PC-3 (cell line): Measurements from ENCODE around the gene NXPH2. TPM values are rescaled to one million over a fixed set of nuclear protein-coding genes. Genes with fewer than 3 reads are reported as not detected.
A peak's percentile ranks its signal among the peaks of the same experiment; 100 is the strongest.

Experiments
- ATAC-seq: fragments of 200-7000 bp; cut with Tn5 transposase; 2 replicates; pipeline ENCODE4 v1.9.1; 2020; ENCODE audit warnings: mild to moderate bottlenecking, moderate library complexity
- BruUV-seq: library from RNA; stranded (reverse); fragments of 400-500 nt; replicated peaks from 2 replicates; lab custom pipeline; 2021; lab: Mats Ljungman, UMichigan
- CTCF ChIA-PET: fragments of 300-600 bp; sonication (Branson Sonifier 250); formaldehyde crosslinking; loops from one replicate; lab custom pipeline; 2022; ENCODE audit warnings: antibody characterized with exemption; lab: Charles Lee
- POLR2A ChIA-PET: fragments of 300-600 bp; sonication (Branson Sonifier 250); formaldehyde crosslinking; loops from one replicate; lab custom pipeline; 2022; ENCODE audit warnings: antibody characterized with exemption; ENCODE audit not compliant: unreplicated experiment; lab: Charles Lee
- DNase-seq: peaks from one replicate; pipeline ENCODE4 v3.0.0-alpha.2; 2015
- H2AFZ ChIP-seq: fragments of 300-600 bp; sonication (generic); 2 replicates; pipeline ENCODE4 v1.6.0; 2016; ENCODE audit warnings: antibody characterized with exemption, low read length
- H3F3A ChIP-seq: fragments of 300-600 bp; sonication (generic); one replicate; pipeline ENCODE4 v1.6.0; 2017; ENCODE audit warnings: antibody characterized with exemption, low read length, control low read depth, mild to moderate bottlenecking; ENCODE audit not compliant: unreplicated experiment
- H3K27ac ChIP-seq: fragments of 300-600 bp; sonication (generic); 2 replicates; pipeline ENCODE4 v1.5.1; 2016; ENCODE audit warnings: mild to moderate bottlenecking, low read length
- H3K27me3 ChIP-seq: fragments of 300-600 bp; sonication (generic); 2 replicates; pipeline ENCODE4 v1.6.1; 2016; ENCODE audit warnings: low read length, mixed read lengths
- H3K36me3 ChIP-seq: fragments of 300-600 bp; sonication (generic); 2 replicates; pipeline ENCODE4 v1.6.1; 2016; ENCODE audit warnings: low read depth, mixed run types, low read length, mixed read lengths
- H3K4me1 ChIP-seq: fragments of 300-600 bp; sonication (generic); 2 replicates; pipeline ENCODE4 v1.5.1; 2016; ENCODE audit warnings: low read length; ENCODE audit not compliant: insufficient read depth
- H3K4me2 ChIP-seq: fragments of 300-600 bp; sonication (generic); 2 replicates; pipeline ENCODE4 v1.6.0; 2016; ENCODE audit warnings: low read length
- H3K4me3 ChIP-seq: fragments of 300-600 bp; sonication (generic); 2 replicates; pipeline ENCODE4 v1.5.1; 2016; ENCODE audit warnings: mild to moderate bottlenecking, low read length, mixed read lengths
- H3K79me2 ChIP-seq: fragments of 300-600 bp; sonication (generic); 2 replicates; pipeline ENCODE4 v1.6.1; 2017; ENCODE audit warnings: low read length, mixed read lengths
- H3K9ac ChIP-seq: fragments of 300-600 bp; sonication (generic); 2 replicates; pipeline ENCODE4 v1.6.0; 2016; ENCODE audit warnings: mild to moderate bottlenecking, low read length
- H3K9me2 ChIP-seq: fragments of 300-600 bp; sonication (generic); replicated peaks from 2 replicates; pipeline ENCODE4 v1.6.1; 2016; ENCODE audit warnings: mixed run types, low read length, mixed read lengths
- H3K9me3 ChIP-seq: fragments of 300-600 bp; sonication (generic); 2 replicates; pipeline ENCODE4 v1.6.1; 2016; ENCODE audit warnings: low read length, mixed read lengths
- H4K20me1 ChIP-seq: fragments of 300-600 bp; sonication (generic); 2 replicates; pipeline ENCODE4 v1.6.1; 2016; ENCODE audit warnings: low read length, mixed read lengths
- EZH2 ChIP-seq: fragments of 300-600 bp; sonication (generic); IDR thresholded peaks from one replicate; pipeline ENCODE4 v1.6.1; 2017; ENCODE audit warnings: antibody characterized with exemption, mild to moderate bottlenecking, low read length; ENCODE audit not compliant: unreplicated experiment
- EZH2phosphoT487 ChIP-seq: fragments of 300-600 bp; sonication (generic); IDR thresholded peaks from 2 replicates; pipeline ENCODE4 v1.6.1; 2018; ENCODE audit warnings: mild to moderate bottlenecking, antibody characterized with exemption, low read length, borderline replicate concordance
- intact Hi-C: fragments of 100-400 bp; cut with micrococcal nuclease; formaldehyde crosslinking; loops from 2 replicates; pipeline ENCODE4 v1.9.0; 2023
- total RNA-seq: library from RNA; depleted of rRNA; stranded (reverse); fragments of >200 nt; gene quantifications from 2 replicates; pipeline ENCODE4 v1.2.3, GENCODE V29; 2014
- TF ChIP-seq, protein P1 (sequence below): fragments of 300-600 bp; sonication (generic); conservative IDR thresholded peaks from 2 replicates; pipeline ENCODE4 v1.5.1; 2017; ENCODE audit warnings: antibody characterized with exemption, low read depth, mild to moderate bottlenecking, low read length

NXPH2 gene
- total RNA-seq, 1 experiment from 2014 or later, result not detected

- Histone ChIP-seq H4K20me1 (no peaks in the 10 kb centered on the region), H3K27ac (no peak overlapping the region), H3K9ac (no peak overlapping the region), H3K9me2 (no peaks in the 10 kb centered on the region), H3K4me2 (no peak overlapping the region), H2AFZ (no peak overlapping the region), H3K36me3 (no peaks in the 10 kb centered on the region), H3K4me3 (no peak overlapping the region), H3K27me3 (no peaks in the 10 kb centered on the region), H3K9me3 (no peaks in the 10 kb centered on the region), H3F3A (peaks cover 14% of the 10 kb centered on the region), H3K4me1 (peaks cover 33% of the 10 kb centered on the region), H3K79me2 (no peaks in the 10 kb centered on the region)
- TF ChIP-seq, protein P1, sequence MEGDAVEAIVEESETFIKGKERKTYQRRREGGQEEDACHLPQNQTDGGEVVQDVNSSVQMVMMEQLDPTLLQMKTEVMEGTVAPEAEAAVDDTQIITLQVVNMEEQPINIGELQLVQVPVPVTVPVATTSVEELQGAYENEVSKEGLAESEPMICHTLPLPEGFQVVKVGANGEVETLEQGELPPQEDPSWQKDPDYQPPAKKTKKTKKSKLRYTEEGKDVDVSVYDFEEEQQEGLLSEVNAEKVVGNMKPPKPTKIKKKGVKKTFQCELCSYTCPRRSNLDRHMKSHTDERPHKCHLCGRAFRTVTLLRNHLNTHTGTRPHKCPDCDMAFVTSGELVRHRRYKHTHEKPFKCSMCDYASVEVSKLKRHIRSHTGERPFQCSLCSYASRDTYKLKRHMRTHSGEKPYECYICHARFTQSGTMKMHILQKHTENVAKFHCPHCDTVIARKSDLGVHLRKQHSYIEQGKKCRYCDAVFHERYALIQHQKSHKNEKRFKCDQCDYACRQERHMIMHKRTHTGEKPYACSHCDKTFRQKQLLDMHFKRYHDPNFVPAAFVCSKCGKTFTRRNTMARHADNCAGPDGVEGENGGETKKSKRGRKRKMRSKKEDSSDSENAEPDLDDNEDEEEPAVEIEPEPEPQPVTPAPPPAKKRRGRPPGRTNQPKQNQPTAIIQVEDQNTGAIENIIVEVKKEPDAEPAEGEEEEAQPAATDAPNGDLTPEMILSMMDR, result peak; percentile 83
- TF ChIP-seq EZH2, result no peak
- DNase-seq, result peak; percentile 73
- intact Hi-C loops, result loop anchor here (1.0 to 5.0 kb wide), 7 partner anchors 39 to 961 kb away; no protein-coding TSS in a partner anchor
- ATAC-seq, result peak; percentile 18; the same call in 1 of the 2 replicates
- ChIA-PET CTCF (interaction anchor here (0.6 to 1.9 kb wide), 5 partner anchors 13 to 962 kb away, joined by 3 to 11 read pairs (median 5); no protein-coding TSS in a partner anchor), POLR2A (interaction anchor here (0.5 kb wide), 1 partner anchor 915 kb away, joined by 4 read pairs; no protein-coding TSS in a partner anchor)
- BruUV-seq, result no TSS peak
Observed at GRCh38 chr2:138827426-138828054, 47.4 kb upstream of the NXPH2 start.

GRCh38 chr2:138823666-138824065, 43.5 kb upstream of the NXPH2 start:
- H3K9me3 ChIP-seq, result no peaks in the 10 kb centered on the region
- no peaks in the 10 kb centered on the region for H3K79me2 ChIP-seq
- no TSS peak for BruUV-seq
- no peaks in the 10 kb centered on the region for H3K9me2 ChIP-seq
- POLR2A ChIA-PET, result no interaction called here
- no peak overlapping the region for H3K27ac ChIP-seq
- H3K36me3 ChIP-seq, result no peaks in the 10 kb centered on the region
- CTCF ChIA-PET, result no interaction called here
- TF ChIP-seq EZH2 (no peak), EZH2phosphoT487 (no peak)
- TF ChIP-seq, protein P1, result no peak
- H3K9ac ChIP-seq, result no peak overlapping the region
- no peaks in the 10 kb centered on the region for H3F3A ChIP-seq
- no peak overlapping the region for H2AFZ ChIP-seq
- intact Hi-C loops, result no loop called here
- no peaks in the 10 kb centered on the region for H3K27me3 ChIP-seq
- DNase-seq, result no peak
- H4K20me1 ChIP-seq, result no peaks in the 10 kb centered on the region
- H3K4me3 ChIP-seq, result no peak overlapping the region
- ATAC-seq, result no peak
- no peaks in the 10 kb centered on the region for H3K4me1 ChIP-seq
- H3K4me2 ChIP-seq, result no peak overlapping the region

DNA sequence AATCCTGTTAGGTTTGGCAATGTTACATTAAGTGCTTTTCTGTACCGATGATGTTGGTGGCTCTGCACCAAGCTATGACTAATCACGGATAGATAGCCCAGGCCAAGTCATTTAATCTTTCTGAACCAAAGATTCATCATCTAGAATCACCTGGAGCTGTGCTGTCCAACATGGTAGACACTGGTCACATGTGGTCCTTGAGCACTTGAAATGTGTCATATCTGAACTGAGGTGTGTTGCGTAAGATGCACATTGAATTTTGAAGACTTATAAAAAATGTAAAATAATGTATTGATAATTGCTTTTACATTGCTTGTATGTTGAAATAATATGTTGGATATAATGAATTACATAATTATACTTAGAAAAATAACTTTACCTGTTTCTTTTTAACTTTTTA, 39.8 kb upstream of the NXPH2 start:
- ATAC-seq (no peak), DNase-seq (no peak)
- no peaks in the 10 kb centered on the region for H3K36me3 ChIP-seq
- POLR2A ChIA-PET, result no interaction called here
- no TSS peak for BruUV-seq
- intact Hi-C loops, result no loop called here
- H3K4me2 ChIP-seq, result no peak overlapping the region
- no peaks in the 10 kb centered on the region for H3K9me3 ChIP-seq
- no peaks in the 10 kb centered on the region for H3K9me2 ChIP-seq
- no peaks in the 10 kb centered on the region for H3K79me2 ChIP-seq
- no peaks in the 10 kb centered on the region for H4K20me1 ChIP-seq
- no peak overlapping the region for H2AFZ ChIP-seq
- no peaks in the 10 kb centered on the region for H3K4me1 ChIP-seq
- H3K9ac ChIP-seq, result no peak overlapping the region
- H3K27ac ChIP-seq, result no peak overlapping the region
- TF ChIP-seq, protein P1, result no peak
- TF ChIP-seq EZH2phosphoT487 (no peak), EZH2 (no peak)
- no peaks in the 10 kb centered on the region for H3K27me3 ChIP-seq
- CTCF ChIA-PET, result no interaction called here
- H3F3A ChIP-seq, result no peaks in the 10 kb centered on the region
- H3K4me3 ChIP-seq, result no peak overlapping the region
